ENCODE results near the gene RFX7. TPM values are rescaled to one million over a fixed set of nuclear protein-coding genes. Genes with fewer than 3 reads are reported as not detected.

RFX7 gene
- total and polyA plus RNA-seq, 10 donors, result 2.7 to 30.2 (median 20.9) TPM

GRCh38 chr15:56086566-56086965, 157.1 kb downstream of the RFX7 start:
- TF ChIP-seq CTCF (IDR thresholded peaks at IDR 0.05 in 8 of 11, conservative IDR thresholded peaks at IDR 0.05 in 3 of 11), result no peak
- no peak for TF ChIP-seq POLR2A (IDR thresholded peaks at IDR 0.05)
- TF ChIP-seq POLR2AphosphoS5 (IDR thresholded peaks at IDR 0.05), result no peak
- Histone ChIP-seq H3K36me3 (no peaks in the 10 kb centered on the region), H3K27ac (no peak overlapping the region), H3K4me1 (no peaks in the 10 kb centered on the region), H3K27me3 (replicated peaks in 1 of 7) (no peaks in the 10 kb centered on the region), H3K9me3 (peaks cover 0 to 6% (median 0%) of the 10 kb centered on the region in 8 donors), H3K4me3 (no peak overlapping the region)
- 82 to 100% (median 100%) methylated on average over 1 of the region's 1 CpG for WGBS, 5 donors
- intact Hi-C loops (cut with DNase I; ENCODE audit: low total_unique reads), result no loop called here
- no peak for DNase-seq

- 83 to 94% (median 89%) methylated on average over 3 of the region's 3 CpGs for WGBS, 5 donors
- TF ChIP-seq POLR2AphosphoS5 (IDR thresholded peaks at IDR 0.05) (no peak), CTCF (IDR thresholded peaks at IDR 0.05 in 8 of 11, conservative IDR thresholded peaks at IDR 0.05 in 3 of 11) (no peak)
- no peak overlapping the region for H3K4me3 ChIP-seq
- H3K36me3 ChIP-seq, result no peaks in the 10 kb centered on the region
- DNase-seq, result no peak
- no peaks in the 10 kb centered on the region for H3K4me1 ChIP-seq
- intact Hi-C loops (cut with DNase I; ENCODE audit: low total_unique reads), result no loop called here
- peaks cover 0 to 7% (median 0%) of the 10 kb centered on the region in 8 donors for H3K9me3 ChIP-seq
- H3K27ac ChIP-seq, result no peak overlapping the region
- no peaks in the 10 kb centered on the region for H3K27me3 ChIP-seq (replicated peaks in 1 of 7)
These were observed 161.4 kb downstream of the RFX7 start for GRCh38 chr15:56082263-56082761.

GRCh38 chr15:56077081-56077480, 166.6 kb downstream of the RFX7 start:
- intact Hi-C loops (cut with DNase I; ENCODE audit: low total_unique reads), result no loop called here
- TF ChIP-seq CTCF (IDR thresholded peaks at IDR 0.05 in 8 of 11, conservative IDR thresholded peaks at IDR 0.05 in 3 of 11) (no peak), POLR2AphosphoS5 (IDR thresholded peaks at IDR 0.05) (no peak), POLR2A (IDR thresholded peaks at IDR 0.05) (no peak)
- 58 to 84% (median 79%) methylated on average over 5 of the region's 5 CpGs for whole genome bisulfite sequencing, 5 donors

GRCh38 chr15:56076640-56077039, 167.0 kb downstream of the RFX7 start:
- Histone ChIP-seq H3K9me3 (peaks cover 0 to 7% (median 0%) of the 10 kb centered on the region in 8 donors), H3K27me3 (replicated peaks in 1 of 7) (no peaks in the 10 kb centered on the region), H3K4me1 (no peaks in the 10 kb centered on the region), H3K27ac (no peak overlapping the region), H3K4me3 (no peak overlapping the region), H3K36me3 (no peaks in the 10 kb centered on the region)
- WGBS, 5 donors, result 46 to 73% (median 69%) methylated on average over 2 of the region's 2 CpGs
- intact Hi-C loops (cut with DNase I; ENCODE audit: low total_unique reads), result no loop called here
- TF ChIP-seq CTCF (IDR thresholded peaks at IDR 0.05 in 8 of 11, conservative IDR thresholded peaks at IDR 0.05 in 3 of 11) (no peak), POLR2A (IDR thresholded peaks at IDR 0.05) (no peak), POLR2AphosphoS5 (IDR thresholded peaks at IDR 0.05) (no peak)
- DNase-seq, result no peak

More at GRCh38 chr15:56077081-56077480, 166.6 kb downstream of the RFX7 start:
- Histone ChIP-seq H3K27ac (no peak overlapping the region), H3K36me3 (no peaks in the 10 kb centered on the region), H3K27me3 (replicated peaks in 1 of 7) (no peaks in the 10 kb centered on the region), H3K9me3 (peaks cover 0 to 7% (median 0%) of the 10 kb centered on the region in 8 donors), H3K4me1 (no peaks in the 10 kb centered on the region), H3K4me3 (no peak overlapping the region)
- no peak for DNase-seq

Data from spleen (tissue), 11 donors.